Measurements from ENCODE around the gene INVS.
A peak's percentile ranks its signal among the peaks of the same experiment; 100 is the strongest.
"Not testable (repeated sequence)": the region's sequence is repeated elsewhere in the genome, so short reads cannot be mapped to it uniquely, and the experiment has no call there.

Gene INVS

GRCh38 chr9:100206899-100207298, 107.9 kb downstream of the INVS start:
- no peak for DNase-seq

- DNase-seq: no peak
Observed at GRCh38 chr9:100208673-100209072, 109.6 kb downstream of the INVS start.

GRCh38 chr9:100211476-100211875, 112.4 kb downstream of the INVS start:
- no peak for DNase-seq

GRCh38 chr9:100213730-100214477, 114.9 kb downstream of the INVS start:
- no peak for DNase-seq

GRCh38 chr9:100216178-100216787, 117.2 kb downstream of the INVS start:
- peak; percentile 72 for DNase-seq

- DNase-seq: no peak
Observed at GRCh38 chr9:100217536-100217935, 118.5 kb downstream of the INVS start.

- DNase-seq: no peak
Observed at GRCh38 chr9:100219347-100219746, 120.3 kb downstream of the INVS start.

GRCh38 chr9:100220936-100221335, 121.9 kb downstream of the INVS start:
- DNase-seq: no peak

- DNase-seq: no peak
Observed at GRCh38 chr9:100221538-100221937, 122.5 kb downstream of the INVS start.

- DNase-seq: no peak
Observed at GRCh38 chr9:100222674-100223073, 123.6 kb downstream of the INVS start.

- no peak for DNase-seq
Observed at GRCh38 chr9:100227636-100228035, 128.6 kb downstream of the INVS start.

GRCh38 chr9:100228352-100228869, 129.4 kb downstream of the INVS start:
- no peak for DNase-seq

- DNase-seq: no peak
Observed at GRCh38 chr9:100229136-100229535, 130.1 kb downstream of the INVS start.

GRCh38 chr9:100229561-100229960, 130.5 kb downstream of the INVS start:
- DNase-seq: no peak

- not testable (repeated sequence) for DNase-seq
Observed at GRCh38 chr9:100236986-100237385, 137.9 kb downstream of the INVS start.

GRCh38 chr9:100240512-100240911, 141.5 kb downstream of the INVS start:
- DNase-seq: no peak

GRCh38 chr9:100267211-100267610, 168.2 kb downstream of the INVS start:
- DNase-seq: no peak

GRCh38 chr9:100268271-100268670, 169.2 kb downstream of the INVS start:
- no peak for DNase-seq

- DNase-seq: no peak
Observed at GRCh38 chr9:100269656-100270055, 170.6 kb downstream of the INVS start.

- no peak for DNase-seq
Observed at GRCh38 chr9:100277166-100277979, 178.3 kb downstream of the INVS start.

GRCh38 chr9:100281066-100281465, 182.0 kb downstream of the INVS start:
- DNase-seq: no peak

- DNase-seq: no peak
Observed at GRCh38 chr9:100281676-100282387, 182.8 kb downstream of the INVS start.

- DNase-seq: no peak
Observed at GRCh38 chr9:100282388-100282719, 183.3 kb downstream of the INVS start.

All from CD4-positive, alpha-beta T cell treated with Interleukin-17A for 1 hour (primary cell).